NCI-H82 treated with DMSO at 0.1 percent for 48 hours (cell line): Measurements from ENCODE around the gene NTHL1.

Experiments
- DNase-seq: peaks from one replicate; lab custom pipeline; 2025; ENCODE audit not compliant: unreplicated experiment; lab: John Stamatoyannopoulos, UW

Gene NTHL1

GRCh38 chr16:1998360-1998835, 49.2 kb downstream of the NTHL1 start:
- DNase-seq = no peak

- no peak for DNase-seq
Measured at GRCh38 chr16:1997494-1998359, 49.9 kb downstream of the NTHL1 start.

- no peak for DNase-seq
Measured at GRCh38 chr16:1993731-1994131, 53.9 kb downstream of the NTHL1 start.

GRCh38 chr16:1992704-1993317, 54.8 kb downstream of the NTHL1 start:
- DNase-seq = no peak

GRCh38 chr16:1991948-1992703, 55.5 kb downstream of the NTHL1 start:
- no peak for DNase-seq

- DNase-seq = no peak
Measured at GRCh38 chr16:1991588-1991947, 56.1 kb downstream of the NTHL1 start.

GRCh38 chr16:1991135-1991551, 56.5 kb downstream of the NTHL1 start:
- DNase-seq = no peak

- DNase-seq = no peak
Measured at GRCh38 chr16:1990351-1991134, 57.1 kb downstream of the NTHL1 start.

DNA sequence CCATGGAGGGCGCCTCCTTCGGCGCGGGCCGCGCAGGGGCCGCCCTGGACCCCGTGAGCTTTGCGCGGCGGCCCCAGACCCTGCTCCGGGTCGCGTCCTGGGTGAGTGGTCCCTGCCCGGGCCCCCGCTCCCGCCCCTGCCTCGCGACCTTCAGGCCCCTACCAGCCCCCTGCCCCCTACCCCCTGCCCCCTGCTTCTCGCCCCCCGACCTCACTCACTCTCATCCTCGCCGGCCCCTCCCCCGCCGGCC, 57.6 kb downstream of the NTHL1 start:
- DNase-seq = no peak
